Measurements from ENCODE around the gene SAMD11.

SAMD11 gene

GRCh38 chr1:947958-948357 is 24.2 kb downstream of the SAMD11 start:
- DNase-seq: no peak

GRCh38 chr1:950268-950667 is 26.5 kb downstream of the SAMD11 start:
- DNase-seq: no peak

GRCh38 chr1:950881-951280 is 27.2 kb downstream of the SAMD11 start:
- DNase-seq: no peak

GRCh38 chr1:951364-951763 is 27.6 kb downstream of the SAMD11 start:
- no peak for DNase-seq

- no peak for DNase-seq
Observed at GRCh38 chr1:952201-952600, 28.5 kb downstream of the SAMD11 start.

GRCh38 chr1:952603-953002 is 28.9 kb downstream of the SAMD11 start:
- DNase-seq: no peak

- DNase-seq: no peak
Observed at GRCh38 chr1:953524-954320, 30.0 kb downstream of the SAMD11 start.

- DNase-seq: no peak
Observed at GRCh38 chr1:954927-955326, 31.2 kb downstream of the SAMD11 start.

GRCh38 chr1:955474-955873 is 31.8 kb downstream of the SAMD11 start:
- DNase-seq: no peak

- DNase-seq: no peak
Observed at GRCh38 chr1:956636-957035, 32.9 kb downstream of the SAMD11 start.

- peak; percentile 95 for DNase-seq
Observed at GRCh38 chr1:958823-959730, 35.4 kb downstream of the SAMD11 start, which contains the start of gene NOC2L. TSS of gene NOC2L (minus strand) at chr1:959256. CDS start at chr1:959240, 16 bp downstream.

- no peak for DNase-seq
Observed at GRCh38 chr1:959731-960362, 36.1 kb downstream of the SAMD11 start.

- peak; percentile 73 for DNase-seq
Observed at GRCh38 chr1:960363-961131, 36.8 kb downstream of the SAMD11 start, which contains the start of gene KLHL17. TSS of gene KLHL17 (plus strand) at chr1:960584. CDS start at chr1:960694, 110 bp downstream.

- DNase-seq: no peak
Observed at GRCh38 chr1:961132-961669, 37.5 kb downstream of the SAMD11 start.

GRCh38 chr1:962381-963300 is 38.9 kb downstream of the SAMD11 start:
- DNase-seq: no peak

- no peak for DNase-seq
Observed at GRCh38 chr1:963301-963651, 39.6 kb downstream of the SAMD11 start.

GRCh38 chr1:963746-964525 is 40.2 kb downstream of the SAMD11 start:
- DNase-seq: no peak

- no peak for DNase-seq
Observed at GRCh38 chr1:964691-965525, 41.2 kb downstream of the SAMD11 start.

GRCh38 chr1:965526-966134 is 41.9 kb downstream of the SAMD11 start:
- DNase-seq: no peak
